Measurements from ENCODE around the gene SLC24A4.

DNA sequence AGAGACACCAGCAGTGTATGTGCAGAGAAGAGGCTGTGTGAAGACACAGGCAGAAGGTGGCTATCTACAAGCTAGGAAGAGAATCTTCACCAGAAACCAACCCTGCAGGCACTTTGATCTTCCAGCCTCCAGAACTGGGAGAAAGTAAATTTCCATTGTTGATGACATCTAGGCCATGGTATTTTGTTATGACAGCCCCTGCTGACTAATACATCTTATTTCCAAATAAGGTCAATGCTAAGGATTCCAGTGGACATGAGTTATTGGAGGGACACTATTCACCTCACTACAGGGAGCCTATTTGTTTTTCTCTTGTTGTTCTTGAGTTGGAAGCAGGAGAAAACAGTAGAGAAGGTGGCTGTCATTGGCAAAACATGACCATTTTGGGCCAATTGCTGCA, 102.1 kb downstream of the SLC24A4 start:
- TF ChIP-seq, protein P1, sequence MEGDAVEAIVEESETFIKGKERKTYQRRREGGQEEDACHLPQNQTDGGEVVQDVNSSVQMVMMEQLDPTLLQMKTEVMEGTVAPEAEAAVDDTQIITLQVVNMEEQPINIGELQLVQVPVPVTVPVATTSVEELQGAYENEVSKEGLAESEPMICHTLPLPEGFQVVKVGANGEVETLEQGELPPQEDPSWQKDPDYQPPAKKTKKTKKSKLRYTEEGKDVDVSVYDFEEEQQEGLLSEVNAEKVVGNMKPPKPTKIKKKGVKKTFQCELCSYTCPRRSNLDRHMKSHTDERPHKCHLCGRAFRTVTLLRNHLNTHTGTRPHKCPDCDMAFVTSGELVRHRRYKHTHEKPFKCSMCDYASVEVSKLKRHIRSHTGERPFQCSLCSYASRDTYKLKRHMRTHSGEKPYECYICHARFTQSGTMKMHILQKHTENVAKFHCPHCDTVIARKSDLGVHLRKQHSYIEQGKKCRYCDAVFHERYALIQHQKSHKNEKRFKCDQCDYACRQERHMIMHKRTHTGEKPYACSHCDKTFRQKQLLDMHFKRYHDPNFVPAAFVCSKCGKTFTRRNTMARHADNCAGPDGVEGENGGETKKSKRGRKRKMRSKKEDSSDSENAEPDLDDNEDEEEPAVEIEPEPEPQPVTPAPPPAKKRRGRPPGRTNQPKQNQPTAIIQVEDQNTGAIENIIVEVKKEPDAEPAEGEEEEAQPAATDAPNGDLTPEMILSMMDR (IDR thresholded peaks at IDR 0.05), result no peak
- TF ChIP-seq POLR2A (IDR thresholded peaks at IDR 0.05) (no peak), EP300 (IDR thresholded peaks at IDR 0.05) (no peak)
